Keratinocyte (primary cell): ENCODE data around the gene TLR10. TPM values are rescaled to one million over a fixed set of nuclear protein-coding genes. Genes with fewer than 3 reads are reported as not detected.
"Not testable (repeated sequence)": the region's sequence is repeated elsewhere in the genome, so short reads cannot be mapped to it uniquely, and the experiment has no call there.

Source experiments
- DNase-seq: peaks from one replicate; pipeline ENCODE4 v3.0.0-alpha.2; 2011; ENCODE audit warnings: low read depth, missing footprints, low spot score
- FAIRE-seq: peaks from 2 replicates; lab custom pipeline; 2011; peaks lifted over from hg19 to GRCh38; lab: Jason Lieb, UNC
- H2AFZ ChIP-seq: 2 replicates; pipeline ENCODE4 v1.6.0; 2012; ENCODE audit warnings: low read length, control low read depth, inconsistent platforms; ENCODE audit not compliant: control insufficient read depth
- H3K27ac ChIP-seq: 2 replicates; pipeline ENCODE4 v1.5.1; 2011; ENCODE audit warnings: low read length; ENCODE audit not compliant: control insufficient read depth, insufficient read depth
- H3K27me3 ChIP-seq: 3 replicates; pipeline ENCODE4 v1.6.0; 2011; ENCODE audit warnings: low read length; ENCODE audit not compliant: control insufficient read depth, insufficient read depth; ENCODE audit errors: extremely low read depth
- H3K36me3 ChIP-seq, 2 experiments: 2 replicates in 1 of 2; 3 replicates in 1 of 2; pipeline ENCODE4 v1.5.1; 2011; ENCODE audit warnings: low read length in 2 of 2, mild to moderate bottlenecking in 1 of 2; ENCODE audit not compliant: control insufficient read depth in 2 of 2, insufficient read depth in 2 of 2; ENCODE audit errors: extremely low read depth in 1 of 2
- H3K4me1 ChIP-seq: 3 replicates; pipeline ENCODE4 v1.5.1; 2011; ENCODE audit warnings: low read length; ENCODE audit not compliant: control insufficient read depth, insufficient read depth; ENCODE audit errors: extremely low read depth
- H3K4me2 ChIP-seq: 3 replicates; pipeline ENCODE4 v1.6.0; 2011; ENCODE audit warnings: low read depth, low read length; ENCODE audit not compliant: control insufficient read depth, insufficient read depth; ENCODE audit errors: extremely low read depth
- H3K4me3 ChIP-seq, 3 experiments: fragments of 200-600 bp in 1 of 3; sonication (generic) in 1 of 3; 2 replicates in 2 of 3; 3 replicates in 1 of 3; pipeline ENCODE4 v1.5.1; 2011 to 2016; ENCODE audit warnings: low read length in 3 of 3, mild to moderate bottlenecking in 3 of 3, control low read depth in 2 of 3, inconsistent platforms in 1 of 3, low read depth in 1 of 3, mixed read lengths in 1 of 3, mixed run types in 1 of 3, moderate library complexity in 1 of 3; ENCODE audit not compliant: control insufficient read depth in 2 of 3, insufficient read depth in 2 of 3; ENCODE audit errors: extremely low read depth in 1 of 3
- H3K79me2 ChIP-seq: 2 replicates; pipeline ENCODE4 v1.6.0; 2012; ENCODE audit warnings: low read length; ENCODE audit not compliant: control insufficient read depth, insufficient read depth
- H3K9ac ChIP-seq: 3 replicates; pipeline ENCODE4 v1.6.0; 2011; ENCODE audit warnings: low read length; ENCODE audit not compliant: control insufficient read depth, insufficient read depth; ENCODE audit errors: extremely low read depth
- H3K9me1 ChIP-seq: 3 replicates; pipeline ENCODE4 v1.6.0; 2011; ENCODE audit warnings: low read length; ENCODE audit not compliant: control insufficient read depth, insufficient read depth; ENCODE audit errors: extremely low read depth
- H3K9me3 ChIP-seq: 2 replicates; pipeline ENCODE4 v1.5.1; 2012; ENCODE audit warnings: low read depth, low read length; ENCODE audit not compliant: control insufficient read depth
- H4K20me1 ChIP-seq: 3 replicates; pipeline ENCODE4 v1.6.0; 2011; ENCODE audit warnings: low read length; ENCODE audit not compliant: control insufficient read depth, insufficient read depth; ENCODE audit errors: extremely low read depth
- EZH2 ChIP-seq: IDR thresholded peaks from one replicate; pipeline ENCODE4 v1.6.1; 2012; ENCODE audit warnings: inconsistent platforms, mild to moderate bottlenecking, low read length, moderate library complexity
- dilution Hi-C: fragments of 300-500 bp; cut with MboI; formaldehyde crosslinking; loops from one replicate; pipeline ENCODE4 v1.7.0; 2020; ENCODE audit warnings: low sequenced_read_pairs; ENCODE audit not compliant: extremely low pct_ligation_motif_present
- polyA plus RNA-seq, 5 experiments: library from polyadenylated mRNA; depleted of rRNA in 3 of 5; stranded (reverse) in 3 of 5; stranded (forward) in 1 of 5; unstranded in 1 of 5; fragments of >200 nt; gene quantifications; 1 replicate in 1 of 5; 2 replicates in 3 of 5; 3 replicates in 1 of 5; pipeline versions ENCODE4 v1.2.1 to v1.2.3, GENCODE V29; 2011 to 2012; ENCODE audit warnings: missing spikeins in 2 of 5, low read depth in 1 of 5, low replicate concordance in 1 of 5
- TF ChIP-seq, protein P1 (sequence below), 3 experiments: IDR thresholded peaks in 1 of 3; conservative IDR thresholded peaks in 1 of 3; optimal IDR thresholded peaks in 1 of 3; 2 replicates in 2 of 3; 3 replicates in 1 of 3; pipeline versions ENCODE3 to v1.5.1; 2011; ENCODE audit warnings: low read length in 3 of 3, mild to moderate bottlenecking in 3 of 3, moderate library complexity in 2 of 3, control low read depth in 1 of 3, inconsistent platforms in 1 of 3; ENCODE audit not compliant: insufficient read depth in 2 of 3; ENCODE audit errors: extremely low read depth in 1 of 3

TLR10 gene
- polyA plus RNA-seq, 1 donor (not counting 4 experiments of a cell fraction or from before 2014, with no cell fraction given): 0.05 TPM

DNA sequence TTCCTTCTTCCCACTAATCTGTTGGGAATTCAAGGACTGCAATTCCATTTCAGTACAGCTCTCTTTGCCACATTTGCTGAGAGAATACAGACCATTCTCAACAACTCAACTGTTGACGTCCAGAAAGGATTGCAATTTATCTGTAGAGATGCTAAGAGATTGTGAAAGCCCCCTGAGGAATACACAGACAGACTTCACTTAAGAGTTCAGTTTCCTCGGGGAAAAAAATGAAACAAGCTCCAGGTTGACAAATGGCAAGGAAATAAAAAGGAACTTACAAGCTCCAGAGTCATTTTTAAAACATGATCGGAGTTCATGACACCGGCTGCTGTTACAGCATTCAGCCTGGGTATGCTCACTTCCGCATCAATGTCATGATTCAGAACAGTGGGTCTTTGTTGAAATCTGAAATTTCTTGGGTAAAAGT, 13.8 kb downstream of the TLR10 start:
- dilution Hi-C loops: no loop called here
- Histone ChIP-seq H3K4me2 (no peak overlapping the region), H3K27me3 (no peaks in the 10 kb centered on the region), H2AFZ (no peak overlapping the region), H3K79me2 (no peaks in the 10 kb centered on the region), H3K9me3 (no peaks in the 10 kb centered on the region), H3K4me1 (peaks cover 4% of the 10 kb centered on the region), H4K20me1 (no peaks in the 10 kb centered on the region), H3K36me3 (no peaks in the 10 kb centered on the region), H3K9me1 (no peaks in the 10 kb centered on the region), H3K27ac (no peak overlapping the region), H3K4me3 (no peak overlapping the region), H3K9ac (no peak overlapping the region)
- no peak for DNase-seq
- no peak for TF ChIP-seq EZH2
- TF ChIP-seq, protein P1, sequence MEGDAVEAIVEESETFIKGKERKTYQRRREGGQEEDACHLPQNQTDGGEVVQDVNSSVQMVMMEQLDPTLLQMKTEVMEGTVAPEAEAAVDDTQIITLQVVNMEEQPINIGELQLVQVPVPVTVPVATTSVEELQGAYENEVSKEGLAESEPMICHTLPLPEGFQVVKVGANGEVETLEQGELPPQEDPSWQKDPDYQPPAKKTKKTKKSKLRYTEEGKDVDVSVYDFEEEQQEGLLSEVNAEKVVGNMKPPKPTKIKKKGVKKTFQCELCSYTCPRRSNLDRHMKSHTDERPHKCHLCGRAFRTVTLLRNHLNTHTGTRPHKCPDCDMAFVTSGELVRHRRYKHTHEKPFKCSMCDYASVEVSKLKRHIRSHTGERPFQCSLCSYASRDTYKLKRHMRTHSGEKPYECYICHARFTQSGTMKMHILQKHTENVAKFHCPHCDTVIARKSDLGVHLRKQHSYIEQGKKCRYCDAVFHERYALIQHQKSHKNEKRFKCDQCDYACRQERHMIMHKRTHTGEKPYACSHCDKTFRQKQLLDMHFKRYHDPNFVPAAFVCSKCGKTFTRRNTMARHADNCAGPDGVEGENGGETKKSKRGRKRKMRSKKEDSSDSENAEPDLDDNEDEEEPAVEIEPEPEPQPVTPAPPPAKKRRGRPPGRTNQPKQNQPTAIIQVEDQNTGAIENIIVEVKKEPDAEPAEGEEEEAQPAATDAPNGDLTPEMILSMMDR (optimal IDR thresholded peaks at IDR 0.05 in 1 of 3, IDR thresholded peaks at IDR 0.05 in 1 of 3, conservative IDR thresholded peaks at IDR 0.05 in 1 of 3; ENCODE audit: extremely low read depth in 1 of 3, insufficient read depth in 2 of 3, low read length in 3 of 3): no peak
- FAIRE-seq: no peak

DNA sequence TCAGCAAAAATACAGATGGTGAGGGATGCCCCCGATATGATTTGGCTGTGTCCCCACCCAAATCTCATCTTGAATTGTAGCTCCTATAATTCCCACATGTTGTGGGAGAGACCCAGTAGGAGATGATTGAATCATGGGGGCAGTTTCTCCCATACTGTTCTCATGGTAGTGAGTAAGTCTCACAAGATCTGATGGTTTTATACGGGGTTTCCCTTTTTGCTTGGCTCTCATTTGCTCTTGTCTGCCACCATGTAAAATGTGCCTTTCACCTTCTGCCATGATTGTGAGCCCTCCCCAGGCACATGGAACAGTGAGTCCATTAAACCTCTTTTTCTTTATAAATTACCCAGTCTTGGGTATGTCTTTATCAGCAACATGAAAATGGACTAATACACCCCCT, 15.8 kb downstream of the TLR10 start:
- H3K27ac ChIP-seq, H3K36me3 ChIP-seq, H3K4me1 ChIP-seq, H3K4me2 ChIP-seq, H3K9ac ChIP-seq, H3K79me2 ChIP-seq, DNase-seq, H3K9me1 ChIP-seq, H3K27me3 ChIP-seq, H4K20me1 ChIP-seq, H3K9me3 ChIP-seq, dilution Hi-C loops, H3K4me3 ChIP-seq, FAIRE-seq, H2AFZ ChIP-seq: not testable (repeated sequence)

DNA sequence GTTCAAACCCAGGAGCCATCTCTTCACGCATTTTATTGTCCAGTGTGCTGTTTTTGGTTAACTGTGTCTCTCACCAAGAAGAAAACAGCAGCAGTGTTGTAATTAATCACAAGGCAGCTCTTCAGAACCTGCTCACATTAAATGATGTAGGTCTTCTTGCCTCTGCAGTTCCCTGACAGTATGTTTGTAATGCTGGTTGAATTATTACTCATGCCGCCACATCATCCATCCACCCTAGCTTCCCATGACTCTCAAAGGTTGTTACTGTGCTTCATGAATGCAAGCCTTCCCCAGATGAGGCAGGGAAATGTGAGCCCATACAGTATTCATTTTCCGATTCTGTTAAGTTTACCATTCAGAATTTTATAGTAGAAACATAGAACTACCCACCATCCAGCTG, 17.4 kb downstream of the TLR10 start:
- DNase-seq: no peak
- no peak overlapping the region for H3K4me3 ChIP-seq
- no peak for TF ChIP-seq EZH2
- TF ChIP-seq, protein P1 (optimal IDR thresholded peaks at IDR 0.05 in 1 of 3, IDR thresholded peaks at IDR 0.05 in 1 of 3, conservative IDR thresholded peaks at IDR 0.05 in 1 of 3; ENCODE audit: extremely low read depth in 1 of 3, insufficient read depth in 2 of 3, low read length in 3 of 3): no peak
- no peaks in the 10 kb centered on the region for H3K79me2 ChIP-seq
- no peaks in the 10 kb centered on the region for H3K9me3 ChIP-seq
- no peak overlapping the region for H2AFZ ChIP-seq
- no peak for FAIRE-seq
- no peaks in the 10 kb centered on the region for H3K27me3 ChIP-seq
- no peak overlapping the region for H3K4me2 ChIP-seq
- dilution Hi-C loops: no loop called here
- no peaks in the 10 kb centered on the region for H3K36me3 ChIP-seq
- no peaks in the 10 kb centered on the region for H4K20me1 ChIP-seq
- no peaks in the 10 kb centered on the region for H3K9me1 ChIP-seq
- H3K9ac ChIP-seq: no peak overlapping the region
- peaks cover 4% of the 10 kb centered on the region for H3K4me1 ChIP-seq
- H3K27ac ChIP-seq: no peak overlapping the region
